Measurements from ENCODE around the gene RHAG.

DNA sequence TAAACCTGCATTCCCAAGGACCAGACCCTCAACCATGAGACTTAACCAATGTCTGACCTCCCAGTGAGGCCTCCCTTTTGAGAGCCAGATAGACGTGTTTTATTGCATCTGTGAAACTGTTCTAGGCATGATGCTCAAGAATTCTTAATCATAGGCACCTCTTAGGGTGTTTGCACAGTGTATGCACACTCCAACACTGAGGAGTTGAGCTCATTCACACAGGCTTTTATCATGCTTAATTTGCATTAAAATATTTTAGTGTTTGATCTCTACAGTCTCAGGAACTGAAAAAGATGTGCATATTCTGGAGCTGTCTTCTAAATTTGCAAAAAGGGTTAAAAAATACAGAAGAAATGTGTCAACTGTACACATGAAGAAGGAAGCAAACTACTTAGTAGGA, 27.4 kb downstream of the RHAG start:
- TF ChIP-seq, protein P1, sequence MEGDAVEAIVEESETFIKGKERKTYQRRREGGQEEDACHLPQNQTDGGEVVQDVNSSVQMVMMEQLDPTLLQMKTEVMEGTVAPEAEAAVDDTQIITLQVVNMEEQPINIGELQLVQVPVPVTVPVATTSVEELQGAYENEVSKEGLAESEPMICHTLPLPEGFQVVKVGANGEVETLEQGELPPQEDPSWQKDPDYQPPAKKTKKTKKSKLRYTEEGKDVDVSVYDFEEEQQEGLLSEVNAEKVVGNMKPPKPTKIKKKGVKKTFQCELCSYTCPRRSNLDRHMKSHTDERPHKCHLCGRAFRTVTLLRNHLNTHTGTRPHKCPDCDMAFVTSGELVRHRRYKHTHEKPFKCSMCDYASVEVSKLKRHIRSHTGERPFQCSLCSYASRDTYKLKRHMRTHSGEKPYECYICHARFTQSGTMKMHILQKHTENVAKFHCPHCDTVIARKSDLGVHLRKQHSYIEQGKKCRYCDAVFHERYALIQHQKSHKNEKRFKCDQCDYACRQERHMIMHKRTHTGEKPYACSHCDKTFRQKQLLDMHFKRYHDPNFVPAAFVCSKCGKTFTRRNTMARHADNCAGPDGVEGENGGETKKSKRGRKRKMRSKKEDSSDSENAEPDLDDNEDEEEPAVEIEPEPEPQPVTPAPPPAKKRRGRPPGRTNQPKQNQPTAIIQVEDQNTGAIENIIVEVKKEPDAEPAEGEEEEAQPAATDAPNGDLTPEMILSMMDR (conservative IDR thresholded peaks at IDR 0.05; ENCODE audit: low read length), result no peak
- TF ChIP-seq EZH2phosphoT487 (IDR thresholded peaks at IDR 0.05; ENCODE audit: borderline replicate concordance, low read depth, low read length), result no peak

All from OCI-LY7 (cell line).